ENCODE results near the gene LCMT1.

Gene LCMT1

GRCh38 chr16:25066747-25067631, 44.6 kb upstream of the LCMT1 start:
- no peak for TF ChIP-seq Cebpa-rat (IDR thresholded peaks at IDR 0.05)
- Histone ChIP-seq H3K27ac (peak overlapping the region; percentile 64 to 84 (median 78); a peak in 21 of 22 replicates), H3K4me1 (peaks cover 35 to 54% (median 44%) of the 10 kb centered on the region in 10 experiments), H3K4me2 (peak overlapping the region; percentile 81 to 98 (median 89)), H3K36me3 (no peaks in the 10 kb centered on the region), H4K20me1 (no peaks in the 10 kb centered on the region), H3K4me3 (peak overlapping the region; percentile 59 to 78 (median 69)), H3K9me3 (replicated peaks in 1 of 11) (peaks cover 0 to 9% (median 0%) of the 10 kb centered on the region in 11 experiments; a peak in 4 of 22 replicates), H3K27me3 (peaks cover 4 to 17% (median 11%) of the 10 kb centered on the region in 11 experiments; a peak in 20 of 22 replicates), H3K9ac (peak overlapping the region; percentile 75 to 90 (median 80))

GRCh38 chr16:25073854-25074253, 37.7 kb upstream of the LCMT1 start:
- Histone ChIP-seq H3K27ac (no peak overlapping the region), H3K4me2 (no peak overlapping the region), H3K9ac (no peak overlapping the region), H3K27me3 (no peaks in the 10 kb centered on the region), H3K4me3 (no peak overlapping the region), H3K4me1 (no peaks in the 10 kb centered on the region), H4K20me1 (no peaks in the 10 kb centered on the region), H3K36me3 (no peaks in the 10 kb centered on the region), H3K9me3 (replicated peaks in 1 of 11) (peaks cover 0 to 17% (median 13%) of the 10 kb centered on the region in 11 experiments; a peak in 16 of 22 replicates)
- TF ChIP-seq Cebpa-rat (IDR thresholded peaks at IDR 0.05): no peak

- Histone ChIP-seq H3K9me3 (replicated peaks in 1 of 11) (peaks cover 0 to 20% (median 14%) of the 10 kb centered on the region in 11 experiments; a peak in 16 of 22 replicates), H3K9ac (no peak overlapping the region), H3K27me3 (no peaks in the 10 kb centered on the region), H3K4me3 (no peak overlapping the region), H3K27ac (no peak overlapping the region), H4K20me1 (no peaks in the 10 kb centered on the region), H3K4me1 (no peaks in the 10 kb centered on the region), H3K36me3 (no peaks in the 10 kb centered on the region), H3K4me2 (no peak overlapping the region)
- no peak for TF ChIP-seq Cebpa-rat (IDR thresholded peaks at IDR 0.05)
Observed at GRCh38 chr16:25078386-25078978, 33.1 kb upstream of the LCMT1 start.

- Histone ChIP-seq H4K20me1 (no peaks in the 10 kb centered on the region), H3K4me3 (no peak overlapping the region), H3K9ac (no peak overlapping the region), H3K9me3 (replicated peaks in 1 of 11) (peaks cover 0 to 20% (median 14%) of the 10 kb centered on the region in 11 experiments; a peak in 16 of 22 replicates), H3K4me2 (no peak overlapping the region), H3K27me3 (no peaks in the 10 kb centered on the region), H3K36me3 (no peaks in the 10 kb centered on the region), H3K4me1 (no peaks in the 10 kb centered on the region), H3K27ac (no peak overlapping the region)
- TF ChIP-seq Cebpa-rat (IDR thresholded peaks at IDR 0.05): no peak
Observed at GRCh38 chr16:25079637-25080378, 31.7 kb upstream of the LCMT1 start.

- no peak overlapping the region for H3K4me3 ChIP-seq
- H3K4me1 ChIP-seq: no peaks in the 10 kb centered on the region
- no peak overlapping the region for H3K9ac ChIP-seq
- no peaks in the 10 kb centered on the region for H4K20me1 ChIP-seq
- TF ChIP-seq Cebpa-rat (IDR thresholded peaks at IDR 0.05): no peak
- no peaks in the 10 kb centered on the region for H3K36me3 ChIP-seq
- no peak overlapping the region for H3K4me2 ChIP-seq
- peaks cover 0 to 20% (median 14%) of the 10 kb centered on the region in 11 experiments; a peak in 16 of 22 replicates for H3K9me3 ChIP-seq (replicated peaks in 1 of 11)
- H3K27ac ChIP-seq: no peak overlapping the region
- no peaks in the 10 kb centered on the region for H3K27me3 ChIP-seq
Observed at GRCh38 chr16:25080420-25081131, 31.0 kb upstream of the LCMT1 start.

GRCh38 chr16:25081702-25082101, 29.8 kb upstream of the LCMT1 start:
- no peak overlapping the region for H3K4me2 ChIP-seq

GRCh38 chr16:25083065-25083464, 28.5 kb upstream of the LCMT1 start:
- Histone ChIP-seq H3K36me3 (no peaks in the 10 kb centered on the region), H3K27ac (no peak overlapping the region), H3K4me1 (no peaks in the 10 kb centered on the region), H3K27me3 (no peaks in the 10 kb centered on the region), H3K4me3 (no peak overlapping the region), H4K20me1 (no peaks in the 10 kb centered on the region), H3K4me2 (no peak overlapping the region), H3K9me3 (replicated peaks in 1 of 11) (peaks cover 0 to 11% (median 9%) of the 10 kb centered on the region in 11 experiments; a peak in 14 of 22 replicates), H3K9ac (no peak overlapping the region)
- TF ChIP-seq Cebpa-rat (IDR thresholded peaks at IDR 0.05): no peak

More at GRCh38 chr16:25081702-25082101, 29.8 kb upstream of the LCMT1 start:
- TF ChIP-seq Cebpa-rat (IDR thresholded peaks at IDR 0.05): no peak
- H3K36me3 ChIP-seq: no peaks in the 10 kb centered on the region
- no peak overlapping the region for H3K4me3 ChIP-seq
- no peaks in the 10 kb centered on the region for H4K20me1 ChIP-seq
- no peaks in the 10 kb centered on the region for H3K27me3 ChIP-seq
- H3K9me3 ChIP-seq (replicated peaks in 1 of 11): peaks cover 0 to 20% (median 14%) of the 10 kb centered on the region in 11 experiments; a peak in 16 of 22 replicates
- no peaks in the 10 kb centered on the region for H3K4me1 ChIP-seq
- no peak overlapping the region for H3K27ac ChIP-seq
- no peak overlapping the region for H3K9ac ChIP-seq

- no peak overlapping the region for H3K27ac ChIP-seq
- no peak for TF ChIP-seq Cebpa-rat (IDR thresholded peaks at IDR 0.05)
Observed at GRCh38 chr16:25083701-25084100, 27.8 kb upstream of the LCMT1 start.

More at GRCh38 chr16:25083701-25084100, 27.8 kb upstream of the LCMT1 start:
- H3K4me3 ChIP-seq: no peak overlapping the region
- no peaks in the 10 kb centered on the region for H3K27me3 ChIP-seq
- no peaks in the 10 kb centered on the region for H3K36me3 ChIP-seq
- no peak overlapping the region for H3K9ac ChIP-seq
- H3K4me1 ChIP-seq: no peaks in the 10 kb centered on the region
- H3K9me3 ChIP-seq (replicated peaks in 1 of 11): peaks cover 0 to 5% (median 3%) of the 10 kb centered on the region in 11 experiments; a peak in 9 of 22 replicates
- no peaks in the 10 kb centered on the region for H4K20me1 ChIP-seq
- no peak overlapping the region for H3K4me2 ChIP-seq

All from BLaER1 treated with 17β-estradiol and CSF1 and Interleukin-3, amounts not matched to agents 10 nM and 100 nM (cell line).